IPS-18a (cell line): ENCODE measurements around the gene MS4A8.
"Not testable (repeated sequence)": the region's sequence is repeated elsewhere in the genome, so short reads cannot be mapped to it uniquely, and the experiment has no call there.

Experiments used
- H3K27ac ChIP-seq: one replicate; pipeline ENCODE4 v1.5.1; 2013; ENCODE audit warnings: low read length
- H3K27me3 ChIP-seq: one replicate; pipeline ENCODE4 v1.6.1; 2013; ENCODE audit warnings: mild to moderate bottlenecking, low read length; ENCODE audit not compliant: control insufficient read depth, insufficient read depth
- H3K36me3 ChIP-seq: one replicate; pipeline ENCODE4 v1.6.1; 2013; ENCODE audit warnings: low read depth, low read length; ENCODE audit not compliant: control insufficient read depth
- H3K4me1 ChIP-seq: one replicate; pipeline ENCODE4 v1.6.1; 2013; ENCODE audit warnings: low read depth, low read length; ENCODE audit not compliant: control insufficient read depth
- H3K4me3 ChIP-seq: one replicate; pipeline ENCODE4 v1.5.1; 2013; ENCODE audit warnings: low read length
- H3K9ac ChIP-seq: one replicate; pipeline ENCODE4 v1.6.1; 2013; ENCODE audit warnings: mild to moderate bottlenecking, low read length, moderate library complexity
- H3K9me3 ChIP-seq: one replicate; pipeline ENCODE4 v1.6.1; 2013; ENCODE audit warnings: low read depth, low read length; ENCODE audit not compliant: control insufficient read depth

MS4A8 gene

DNA sequence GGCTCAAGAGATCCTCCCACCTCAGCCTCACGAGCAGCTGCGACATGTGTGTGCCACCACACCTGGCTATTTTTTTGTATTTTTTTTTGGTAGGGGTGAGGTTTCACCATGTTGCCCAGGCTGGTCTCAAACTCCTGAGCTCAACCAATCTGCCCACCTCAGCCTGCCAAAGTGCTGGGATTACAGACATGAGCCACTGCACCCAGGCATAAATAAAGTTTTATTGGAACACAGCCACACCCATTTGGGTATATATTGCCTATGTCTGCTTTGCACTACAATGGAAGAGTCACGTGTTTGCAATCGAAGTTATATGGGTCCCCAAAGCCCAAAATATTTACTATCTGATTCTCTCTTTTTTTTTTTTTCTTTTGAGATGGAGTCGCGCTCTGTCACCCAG is 55.5 kb downstream of the MS4A8 start:
- Histone ChIP-seq H3K27me3 (no peaks in the 10 kb centered on the region), H3K4me3 (no peak overlapping the region), H3K36me3 (no peaks in the 10 kb centered on the region), H3K9ac (no peak overlapping the region), H3K27ac (no peak overlapping the region), H3K9me3 (no peaks in the 10 kb centered on the region), H3K4me1 (no peaks in the 10 kb centered on the region)

DNA sequence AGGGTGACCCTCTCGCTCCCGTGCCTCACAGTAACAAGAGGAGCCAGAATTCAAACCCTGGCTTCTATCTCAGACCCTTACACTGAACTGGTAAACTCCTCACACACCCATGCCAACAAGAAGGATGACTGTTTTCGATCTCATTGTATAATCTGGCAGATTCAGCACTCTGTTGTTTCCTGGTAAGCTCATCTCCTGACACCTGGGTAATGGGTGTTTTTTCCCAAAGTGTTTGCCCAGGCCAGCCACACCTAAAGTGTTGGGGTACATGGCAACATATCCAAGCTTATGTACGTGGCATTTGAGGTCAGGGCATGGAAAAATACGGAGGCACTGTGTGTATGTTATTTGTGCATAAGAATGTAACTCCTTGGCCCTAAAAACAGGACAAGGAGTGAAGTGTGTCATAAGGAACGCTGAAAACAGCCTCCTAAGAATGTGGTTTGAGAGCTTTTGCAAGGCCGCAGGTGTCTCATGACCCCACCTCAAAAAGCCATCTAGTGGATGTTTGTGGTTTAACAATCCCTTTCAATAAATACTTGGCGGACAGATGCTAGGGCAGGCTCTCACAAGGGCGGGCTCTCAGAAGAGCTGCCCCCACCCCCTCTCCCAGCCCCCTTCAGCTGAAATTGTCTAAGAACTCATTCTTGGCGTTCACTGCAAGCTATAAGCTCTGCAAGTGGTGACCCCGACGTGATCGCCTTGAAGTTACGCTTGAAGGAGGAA is 57.1 kb downstream of the MS4A8 start, which contains the start of gene MS4A15:
MS4A15 (plus strand) TSS at position 561 of the 726 bp plus-strand sequence. CDS start 6,867 bp downstream, outside the sequence.
- no peaks in the 10 kb centered on the region for H3K4me1 ChIP-seq
- no peak within 1 kb of the TSS for H3K9ac ChIP-seq
- no peak within 1 kb of the TSS for H3K4me3 ChIP-seq
- H3K36me3 ChIP-seq, result no peaks in the 10 kb centered on the region
- H3K9me3 ChIP-seq, result no peaks in the 10 kb centered on the region
- no peaks in the 10 kb centered on the region for H3K27me3 ChIP-seq
- H3K27ac ChIP-seq, result no peak within 1 kb of the TSS

DNA sequence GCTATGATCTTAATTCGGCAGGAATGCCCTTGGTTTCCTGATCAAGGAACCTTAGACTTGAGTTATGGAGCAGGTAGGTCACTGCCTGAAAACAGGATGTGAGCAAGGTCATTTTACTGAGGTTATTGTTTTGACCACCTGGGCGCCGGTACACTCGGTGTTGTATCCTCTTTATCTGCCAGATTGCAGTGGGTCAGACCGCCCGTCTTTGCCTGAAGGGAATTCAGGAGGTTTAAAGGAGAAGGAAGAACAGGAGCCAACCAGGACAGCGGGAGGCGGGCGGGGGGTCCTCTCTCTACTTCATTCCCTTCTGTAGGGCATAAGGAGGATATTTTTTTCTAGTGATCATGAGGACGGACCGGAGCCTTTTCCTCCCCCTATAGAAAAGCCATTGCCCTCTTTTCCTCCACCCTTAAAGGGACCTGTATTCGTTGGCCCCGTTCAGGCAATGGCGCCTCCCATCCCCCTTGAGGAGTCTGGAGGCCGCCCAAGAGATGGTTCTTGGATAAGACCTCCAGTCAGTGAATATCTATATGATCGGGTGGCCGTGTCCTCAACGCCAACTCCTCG is 57.9 kb downstream of the MS4A8 start:
- no peak overlapping the region for H3K27ac ChIP-seq
- no peaks in the 10 kb centered on the region for H3K36me3 ChIP-seq
- H3K4me3 ChIP-seq, result no peak overlapping the region
- no peaks in the 10 kb centered on the region for H3K4me1 ChIP-seq
- no peak overlapping the region for H3K9ac ChIP-seq
- no peaks in the 10 kb centered on the region for H3K27me3 ChIP-seq
- H3K9me3 ChIP-seq, result no peaks in the 10 kb centered on the region

DNA sequence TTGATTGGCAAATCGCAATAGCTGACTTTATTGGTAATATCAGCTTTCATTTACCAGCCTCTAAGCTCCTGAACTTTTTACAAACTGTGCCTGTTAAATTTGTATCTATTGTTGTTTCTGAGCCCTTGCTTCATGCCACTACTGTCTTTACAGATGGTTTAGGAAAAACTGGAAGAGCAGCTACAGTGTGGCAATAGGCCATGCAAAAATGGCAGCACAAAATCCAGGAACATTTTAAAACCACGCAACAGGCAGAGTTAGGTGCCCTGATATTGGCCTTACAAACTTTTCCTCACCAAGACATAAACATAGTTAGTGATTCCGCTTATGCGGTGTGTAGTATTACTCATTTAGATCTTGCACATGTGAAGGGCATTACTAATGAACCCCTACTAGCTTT is 59.3 kb downstream of the MS4A8 start:
- H3K4me3 ChIP-seq, H3K9me3 ChIP-seq, H3K27ac ChIP-seq, H3K9ac ChIP-seq, H3K4me1 ChIP-seq, H3K27me3 ChIP-seq, H3K36me3 ChIP-seq: not testable (repeated sequence)

DNA sequence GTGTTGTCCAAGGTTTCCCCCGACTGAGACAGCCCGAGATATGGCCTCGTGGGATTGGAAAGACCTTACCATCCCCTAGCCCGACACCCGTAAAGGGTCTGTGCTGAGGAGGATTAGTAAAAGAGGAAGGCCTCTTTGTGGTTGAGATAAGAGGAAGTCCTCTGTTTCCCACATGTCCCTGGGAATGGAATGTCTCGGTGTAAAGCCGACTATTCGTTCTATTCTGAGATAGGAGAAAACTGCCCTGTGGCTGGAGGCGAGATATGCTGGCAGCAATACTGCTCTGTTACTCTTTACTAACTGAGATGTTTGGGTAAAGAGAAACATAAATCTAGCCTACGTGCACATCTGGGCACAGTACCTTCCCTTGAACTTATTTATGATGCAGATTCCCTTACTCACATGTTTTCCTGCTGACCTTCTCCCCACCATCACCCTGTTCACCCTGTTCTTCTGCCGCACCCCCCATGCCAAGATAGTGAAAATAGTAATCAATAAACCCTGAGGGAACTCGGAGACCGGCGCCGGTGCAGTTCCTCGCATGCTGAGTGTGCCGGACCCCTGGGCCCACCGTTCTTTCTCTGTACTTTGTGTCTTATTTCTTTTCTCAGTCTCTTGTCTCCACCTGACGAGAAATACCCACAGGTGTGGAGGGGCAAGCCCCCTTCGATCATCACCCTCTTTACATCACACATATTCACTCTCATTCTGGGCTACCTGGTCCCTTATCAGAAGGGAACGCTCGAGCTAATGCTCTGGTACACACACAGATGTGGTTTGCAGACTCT is 60.2 kb downstream of the MS4A8 start:
- not testable (repeated sequence) for H3K4me1 ChIP-seq, H3K27me3 ChIP-seq, H3K4me3 ChIP-seq, H3K27ac ChIP-seq, H3K9ac ChIP-seq, H3K36me3 ChIP-seq, H3K9me3 ChIP-seq

DNA sequence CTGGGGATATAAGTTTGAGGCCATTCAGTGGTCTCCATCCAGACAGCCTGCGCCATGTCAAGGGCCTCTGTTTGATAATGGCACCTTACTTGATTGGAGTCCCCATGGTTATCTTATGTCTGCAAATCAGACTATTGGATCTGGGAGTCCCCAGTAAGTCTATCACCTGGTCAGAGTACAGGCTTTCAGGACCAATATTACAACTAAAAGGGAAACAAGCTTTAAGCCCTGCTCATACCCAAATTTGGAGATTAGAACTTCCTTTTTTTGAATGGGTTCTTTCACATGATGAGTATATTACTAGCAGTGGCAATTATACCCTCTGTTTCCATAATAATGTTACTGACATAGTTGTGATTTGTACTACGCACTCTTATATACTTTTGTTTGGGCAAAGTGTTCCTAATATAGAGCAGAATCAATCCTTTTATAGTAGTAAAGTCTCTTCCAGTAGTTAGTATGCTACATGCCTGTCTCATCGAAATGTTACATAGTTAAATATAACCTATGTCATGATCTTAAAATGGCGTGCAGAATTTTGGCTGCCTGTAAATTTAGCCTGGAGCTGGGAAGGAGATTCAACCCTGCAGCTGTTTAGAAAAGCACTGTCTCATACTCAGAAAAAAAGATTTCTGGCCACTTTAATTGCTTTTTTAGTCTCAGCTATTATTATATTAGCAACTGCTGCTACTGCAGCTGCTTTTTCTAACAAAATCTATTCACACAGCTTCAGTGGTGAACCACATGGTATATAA is 62.2 kb downstream of the MS4A8 start:
- Histone ChIP-seq H3K4me1 (no peaks in the 10 kb centered on the region), H3K9ac (no peak overlapping the region), H3K4me3 (no peak overlapping the region), H3K9me3 (no peaks in the 10 kb centered on the region), H3K27me3 (peaks cover under 1% of the 10 kb centered on the region), H3K36me3 (no peaks in the 10 kb centered on the region), H3K27ac (no peak overlapping the region)

DNA sequence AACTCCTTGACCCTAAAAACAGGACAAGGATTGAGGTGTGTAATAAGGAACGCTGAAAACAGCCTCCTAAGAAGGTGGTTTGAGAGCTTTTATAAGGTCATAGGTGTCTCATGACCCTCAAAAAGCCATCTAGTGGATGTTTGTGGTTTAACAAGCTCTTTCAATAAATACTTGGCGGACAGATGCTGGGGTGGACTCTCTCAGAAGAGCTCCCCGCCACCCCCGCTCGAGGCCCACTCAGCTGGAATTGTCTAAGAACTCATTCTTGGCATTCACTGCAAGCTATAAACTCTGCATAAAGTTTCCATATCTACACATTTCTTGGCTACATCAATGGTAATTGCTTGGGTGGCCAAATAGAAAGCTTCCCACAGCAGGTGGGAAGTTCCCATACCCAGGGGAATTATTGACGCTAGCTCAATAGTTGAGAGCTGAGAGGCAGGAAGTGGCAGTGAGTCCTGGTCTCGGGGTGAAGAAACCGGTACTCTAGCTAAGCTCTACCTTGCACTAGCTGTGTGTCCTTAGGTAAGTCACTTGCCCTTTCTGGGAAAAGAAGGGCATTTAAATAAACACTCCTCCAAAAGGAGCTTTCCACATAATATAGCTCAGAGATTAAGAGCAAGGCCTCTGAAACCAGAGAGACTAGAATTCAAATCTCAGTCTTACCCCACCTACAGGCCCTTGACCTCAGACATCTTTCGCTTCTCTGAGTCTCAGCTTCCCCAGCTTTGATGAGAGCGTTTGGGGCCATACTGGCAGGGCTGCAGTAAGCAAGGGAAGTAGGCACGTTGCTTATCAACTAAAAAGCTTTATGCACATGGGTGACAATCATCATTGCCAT is 63.7 kb downstream of the MS4A8 start:
- no peak overlapping the region for H3K27ac ChIP-seq
- no peaks in the 10 kb centered on the region for H3K9me3 ChIP-seq
- no peaks in the 10 kb centered on the region for H3K4me1 ChIP-seq
- no peak overlapping the region for H3K4me3 ChIP-seq
- peaks cover 12% of the 10 kb centered on the region for H3K27me3 ChIP-seq
- no peaks in the 10 kb centered on the region for H3K36me3 ChIP-seq
- no peak overlapping the region for H3K9ac ChIP-seq

DNA sequence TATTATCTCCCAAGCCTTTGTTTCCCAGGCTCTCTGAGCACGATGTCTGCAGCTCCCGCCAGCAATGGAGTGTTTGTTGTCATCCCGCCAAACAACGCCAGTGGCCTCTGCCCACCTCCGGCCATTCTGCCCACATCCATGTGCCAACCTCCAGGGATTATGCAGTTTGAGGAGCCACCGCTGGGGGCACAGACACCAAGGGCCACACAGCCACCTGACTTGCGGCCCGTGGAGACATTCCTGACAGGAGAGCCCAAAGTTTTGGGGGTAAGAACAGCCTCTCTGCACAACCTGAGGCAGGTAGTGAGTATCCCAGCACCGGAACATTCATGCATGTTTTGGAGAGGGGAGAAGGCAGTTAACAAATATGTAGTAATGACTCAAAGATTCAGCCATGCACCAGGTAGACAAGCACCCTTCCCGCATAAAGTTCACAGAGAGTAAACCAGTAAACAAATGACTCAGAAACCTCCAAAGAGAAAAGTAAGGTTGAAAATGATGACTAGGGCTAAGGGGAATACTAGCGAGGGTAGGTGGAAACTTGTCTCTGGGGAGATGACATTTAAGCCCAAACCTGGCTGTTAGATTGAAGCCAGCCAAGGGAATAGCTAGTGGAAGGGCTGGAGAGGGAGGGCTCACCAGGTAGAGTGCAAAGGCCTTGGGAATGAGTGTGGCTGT is 64.4 kb downstream of the MS4A8 start:
- Histone ChIP-seq H3K36me3 (no peaks in the 10 kb centered on the region), H3K27ac (no peak overlapping the region), H3K4me3 (no peak overlapping the region), H3K27me3 (peaks cover 15% of the 10 kb centered on the region), H3K9ac (no peak overlapping the region), H3K9me3 (no peaks in the 10 kb centered on the region), H3K4me1 (no peaks in the 10 kb centered on the region)

DNA sequence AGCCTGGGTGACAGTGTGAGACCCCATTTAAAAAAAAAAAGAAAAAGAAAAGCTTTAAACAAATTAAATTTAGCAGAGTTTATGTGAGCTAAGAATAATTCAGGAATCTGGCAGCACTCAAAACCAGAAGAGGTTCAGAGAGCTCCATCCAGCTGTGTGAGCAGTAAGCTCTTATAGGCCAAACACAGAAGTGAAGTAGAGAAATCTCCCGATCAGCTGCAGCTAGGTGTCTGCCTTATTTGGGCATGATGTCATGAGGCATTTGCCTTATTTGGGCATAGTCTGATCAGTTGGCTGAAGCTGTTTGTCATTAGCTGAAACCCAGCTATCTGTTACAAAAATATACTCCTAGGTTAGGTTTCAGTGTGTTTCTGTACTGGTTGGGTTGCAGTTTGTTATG is 65.5 kb downstream of the MS4A8 start:
- Histone ChIP-seq H3K27me3 (peaks cover 22% of the 10 kb centered on the region), H3K9ac (no peak overlapping the region), H3K4me1 (no peaks in the 10 kb centered on the region), H3K36me3 (no peaks in the 10 kb centered on the region), H3K4me3 (no peak overlapping the region), H3K27ac (no peak overlapping the region), H3K9me3 (no peaks in the 10 kb centered on the region)

DNA sequence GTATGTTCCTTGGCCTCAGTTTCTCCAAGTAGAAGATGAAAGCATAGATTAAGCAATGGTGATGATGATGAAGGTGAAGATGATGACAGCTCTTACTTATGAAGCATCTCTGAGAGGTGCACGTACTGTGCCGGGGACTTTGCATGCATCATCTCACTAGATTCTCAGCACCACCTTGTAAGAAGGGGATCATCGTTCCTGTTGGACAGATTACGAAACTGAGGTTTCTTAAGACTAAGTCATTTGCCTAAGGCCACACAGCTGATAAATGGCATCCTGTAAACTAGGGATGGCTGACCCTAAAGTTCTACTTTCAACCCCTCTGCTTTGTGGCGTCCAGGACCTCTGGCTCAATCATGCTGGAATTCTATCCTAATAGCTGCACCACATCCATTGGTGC is 65.9 kb downstream of the MS4A8 start:
- Histone ChIP-seq H3K9me3 (no peaks in the 10 kb centered on the region), H3K9ac (no peak overlapping the region), H3K4me3 (no peak overlapping the region), H3K27me3 (peaks cover 22% of the 10 kb centered on the region), H3K4me1 (no peaks in the 10 kb centered on the region), H3K36me3 (no peaks in the 10 kb centered on the region), H3K27ac (no peak overlapping the region)
